Measurements from ENCODE around the gene AFDN.

The AFDN gene

DNA sequence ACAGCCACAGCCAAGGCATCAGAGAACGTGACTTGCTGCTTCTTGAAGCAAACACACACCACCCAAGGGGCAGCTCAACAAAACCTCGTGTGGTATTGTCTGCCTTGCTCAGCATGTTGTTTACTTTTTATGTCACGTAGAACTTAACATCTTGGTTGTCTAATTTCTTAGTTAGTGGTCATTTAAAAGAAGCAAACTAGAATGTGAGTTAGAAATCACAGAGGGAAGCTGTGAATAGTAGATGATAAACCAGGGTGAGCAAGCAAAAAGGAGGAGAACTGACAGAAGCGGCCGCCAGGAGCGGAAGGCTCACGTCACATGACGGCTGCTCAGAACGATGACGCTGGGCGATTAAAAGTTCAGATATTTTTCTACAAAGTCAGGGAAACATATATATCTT is 119.3 kb downstream of the AFDN start:
- Mint-ChIP-seq H3K36me3 (peaks cover 68% of the 10 kb centered on the region), H3K9me3 (no peaks in the 10 kb centered on the region), H3K4me3 (no peak overlapping the region), H3K27ac (no peak overlapping the region), H3K4me1 (no peaks in the 10 kb centered on the region)
- ATAC-seq, result no peak
- DNase-seq (ENCODE audit: low spot score in 2 of 2), result no peak

DNA sequence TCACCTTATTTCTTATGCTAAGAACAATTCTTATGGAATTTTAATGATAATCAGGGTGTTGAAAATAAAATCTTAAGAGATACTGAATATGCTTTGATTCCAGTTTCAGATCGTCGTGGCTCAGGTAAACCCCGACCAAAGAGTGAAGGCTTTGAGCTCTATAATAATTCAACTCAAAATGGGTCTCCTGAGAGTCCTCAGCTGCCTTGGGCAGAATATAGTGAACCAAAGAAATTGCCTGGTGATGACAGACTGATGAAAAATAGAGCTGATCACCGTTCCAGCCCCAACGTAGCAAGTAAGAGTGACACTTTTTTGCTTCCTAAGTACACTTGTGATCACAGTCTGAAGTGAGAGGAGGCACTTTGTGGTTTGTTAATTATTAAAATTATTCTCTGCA is 119.9 kb downstream of the AFDN start:
- H3K9me3 Mint-ChIP-seq, result no peaks in the 10 kb centered on the region
- H3K4me3 Mint-ChIP-seq, result no peak overlapping the region
- no peak for DNase-seq (ENCODE audit: low spot score in 2 of 2)
- no peaks in the 10 kb centered on the region for H3K4me1 Mint-ChIP-seq
- peaks cover 73% of the 10 kb centered on the region for H3K36me3 Mint-ChIP-seq
- H3K27ac Mint-ChIP-seq, result no peak overlapping the region
- no peak for ATAC-seq

GRCh38 chr6:167947716-167948115 is 121.0 kb downstream of the AFDN start:
- H3K4me1 Mint-ChIP-seq, result no peaks in the 10 kb centered on the region
- ATAC-seq, result no peak
- H3K9me3 Mint-ChIP-seq, result no peaks in the 10 kb centered on the region
- H3K27ac Mint-ChIP-seq, result no peak overlapping the region
- H3K4me3 Mint-ChIP-seq, result no peak overlapping the region
- no peak for DNase-seq (ENCODE audit: low spot score in 2 of 2)
- H3K36me3 Mint-ChIP-seq, result peaks cover 77% of the 10 kb centered on the region

GRCh38 chr6:167948716-167949115 is 122.0 kb downstream of the AFDN start:
- Mint-ChIP-seq H3K9me3 (no peaks in the 10 kb centered on the region), H3K4me3 (no peak overlapping the region), H3K27ac (no peak overlapping the region), H3K36me3 (peaks cover 71% of the 10 kb centered on the region), H3K4me1 (no peaks in the 10 kb centered on the region)
- ATAC-seq, result no peak
- no peak for DNase-seq (ENCODE audit: low spot score in 2 of 2)

GRCh38 chr6:167949121-167949684 is 122.5 kb downstream of the AFDN start:
- Mint-ChIP-seq H3K4me3 (no peak overlapping the region), H3K9me3 (no peaks in the 10 kb centered on the region), H3K27ac (no peak overlapping the region), H3K36me3 (peaks cover 67% of the 10 kb centered on the region), H3K4me1 (no peaks in the 10 kb centered on the region)
- no peak for DNase-seq (ENCODE audit: low spot score in 2 of 2)
- ATAC-seq, result no peak

DNA sequence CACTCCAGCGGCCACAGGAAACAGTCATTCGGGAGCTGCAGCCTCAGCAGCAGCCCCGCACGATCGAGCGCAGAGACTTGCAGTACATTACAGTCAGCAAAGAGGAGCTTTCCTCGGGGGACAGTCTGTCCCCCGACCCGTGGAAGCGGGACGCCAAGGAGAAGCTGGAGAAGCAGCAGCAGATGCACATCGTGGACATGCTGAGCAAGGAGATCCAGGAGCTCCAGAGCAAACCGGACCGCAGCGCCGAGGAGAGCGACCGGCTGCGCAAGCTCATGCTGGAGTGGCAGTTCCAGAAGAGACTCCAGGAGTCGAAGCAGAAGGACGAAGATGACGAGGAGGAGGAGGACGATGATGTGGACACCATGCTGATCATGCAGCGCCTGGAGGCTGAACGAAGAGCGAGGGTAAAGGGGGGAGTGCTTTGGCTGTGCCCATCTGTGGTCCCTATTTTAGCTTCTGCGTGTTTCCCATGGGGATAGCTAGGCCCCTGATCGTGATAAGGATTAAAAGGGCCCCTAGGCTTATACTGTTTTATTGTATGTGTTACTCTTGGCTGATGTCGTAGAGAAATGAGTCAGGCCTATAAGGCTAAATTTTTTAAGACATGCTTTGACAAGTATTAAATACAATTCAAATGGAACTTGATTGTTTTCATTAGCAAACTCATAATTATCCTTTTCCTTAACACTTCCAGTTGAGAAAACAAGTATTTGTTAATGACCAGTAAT is 125.2 kb downstream of the AFDN start:
- Mint-ChIP-seq H3K4me3 (no peak overlapping the region), H3K27ac (no peak overlapping the region), H3K36me3 (peaks cover 59% of the 10 kb centered on the region), H3K9me3 (no peaks in the 10 kb centered on the region), H3K4me1 (peaks cover 7% of the 10 kb centered on the region)
- no peak for DNase-seq (ENCODE audit: low spot score in 2 of 2)
- ATAC-seq, result no peak

- DNase-seq (ENCODE audit: low spot score in 2 of 2) (no peak), ATAC-seq (no peak)
- Mint-ChIP-seq H3K9me3 (no peaks in the 10 kb centered on the region), H3K36me3 (peaks cover 55% of the 10 kb centered on the region), H3K4me1 (peaks cover 9% of the 10 kb centered on the region), H3K27ac (no peak overlapping the region), H3K4me3 (no peak overlapping the region)
These were observed 125.8 kb downstream of the AFDN start for GRCh38 chr6:167952512-167952859.

GRCh38 chr6:167953551-167953950 is 126.8 kb downstream of the AFDN start:
- H3K27ac Mint-ChIP-seq, result no peak overlapping the region
- no peaks in the 10 kb centered on the region for H3K9me3 Mint-ChIP-seq
- H3K4me1 Mint-ChIP-seq, result peaks cover 9% of the 10 kb centered on the region
- DNase-seq (ENCODE audit: low spot score in 2 of 2) (no peak), ATAC-seq (no peak)
- no peak overlapping the region for H3K4me3 Mint-ChIP-seq
- H3K36me3 Mint-ChIP-seq, result peaks cover 44% of the 10 kb centered on the region

- no peak for DNase-seq (ENCODE audit: low spot score in 2 of 2)
- Mint-ChIP-seq H3K36me3 (peaks cover 38% of the 10 kb centered on the region), H3K4me3 (no peak overlapping the region), H3K4me1 (peaks cover 9% of the 10 kb centered on the region), H3K9me3 (no peaks in the 10 kb centered on the region), H3K27ac (no peak overlapping the region)
- ATAC-seq, result no peak
These were observed 127.4 kb downstream of the AFDN start for GRCh38 chr6:167954151-167954550.

DNA sequence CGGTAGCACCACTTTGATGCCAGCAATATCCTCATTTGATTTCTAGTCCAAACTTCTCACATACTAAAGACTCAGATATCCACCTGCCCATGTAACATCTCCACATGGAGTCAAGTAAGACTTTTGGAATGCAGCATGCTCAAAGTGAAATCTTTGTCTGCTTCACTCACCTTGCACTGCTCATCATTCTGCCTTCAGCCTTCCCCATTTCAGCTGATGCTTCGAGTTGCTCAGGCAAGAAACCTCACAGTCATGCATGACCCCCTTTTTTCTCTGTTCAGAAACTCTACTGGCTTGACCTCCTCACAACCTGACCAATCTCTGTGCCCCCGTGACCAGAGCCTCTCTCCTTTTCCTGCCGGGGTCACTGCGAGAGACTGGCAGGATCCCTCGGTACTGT is 129.8 kb downstream of the AFDN start:
- DNase-seq (ENCODE audit: low spot score in 2 of 2) (no peak), ATAC-seq (no peak)
- Mint-ChIP-seq H3K4me1 (peaks cover 9% of the 10 kb centered on the region), H3K4me3 (no peak overlapping the region), H3K9me3 (no peaks in the 10 kb centered on the region), H3K27ac (no peak overlapping the region), H3K36me3 (peaks cover 16% of the 10 kb centered on the region)

DNA sequence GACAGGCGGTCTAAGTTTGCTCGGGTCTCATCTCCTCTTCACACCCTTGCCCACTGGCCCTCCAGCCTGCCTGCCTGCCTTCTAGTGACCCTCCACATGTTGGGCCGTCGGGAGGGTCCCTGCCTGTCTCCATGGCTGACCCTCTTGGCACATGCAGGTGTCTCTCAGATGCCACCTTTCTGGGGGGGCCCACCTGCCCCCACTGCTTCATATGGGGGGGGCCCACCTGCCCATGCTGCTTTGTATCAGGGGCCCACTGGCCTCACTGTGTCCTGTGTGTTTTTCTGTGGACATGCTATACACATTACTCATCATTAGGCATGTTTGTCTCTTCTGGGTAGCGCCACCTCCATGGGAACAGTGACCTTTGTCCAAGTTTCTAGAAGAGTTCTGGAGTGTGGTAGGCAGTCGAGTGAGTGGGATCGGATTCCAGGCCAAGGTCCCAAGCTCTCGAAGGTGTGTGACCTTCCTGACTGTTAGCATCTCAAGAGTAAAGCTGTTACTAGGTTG is 130.3 kb downstream of the AFDN start:
- no peak for DNase-seq (ENCODE audit: low spot score in 2 of 2)

GRCh38 chr6:167957626-167958025 is 130.9 kb downstream of the AFDN start:
- H3K36me3 Mint-ChIP-seq, result peaks cover 12% of the 10 kb centered on the region
- peaks cover 9% of the 10 kb centered on the region for H3K4me1 Mint-ChIP-seq
- DNase-seq (ENCODE audit: low spot score in 2 of 2) (no peak), ATAC-seq (no peak)
- no peak overlapping the region for H3K4me3 Mint-ChIP-seq
- H3K27ac Mint-ChIP-seq, result no peak overlapping the region
- H3K9me3 Mint-ChIP-seq, result no peaks in the 10 kb centered on the region

More for the DNA sequence above, 130.3 kb downstream of the AFDN start:
- Mint-ChIP-seq H3K4me3 (no peak overlapping the region), H3K27ac (no peak overlapping the region), H3K36me3 (peaks cover 16% of the 10 kb centered on the region), H3K9me3 (no peaks in the 10 kb centered on the region), H3K4me1 (peaks cover 9% of the 10 kb centered on the region)
- no peak for ATAC-seq

DNA sequence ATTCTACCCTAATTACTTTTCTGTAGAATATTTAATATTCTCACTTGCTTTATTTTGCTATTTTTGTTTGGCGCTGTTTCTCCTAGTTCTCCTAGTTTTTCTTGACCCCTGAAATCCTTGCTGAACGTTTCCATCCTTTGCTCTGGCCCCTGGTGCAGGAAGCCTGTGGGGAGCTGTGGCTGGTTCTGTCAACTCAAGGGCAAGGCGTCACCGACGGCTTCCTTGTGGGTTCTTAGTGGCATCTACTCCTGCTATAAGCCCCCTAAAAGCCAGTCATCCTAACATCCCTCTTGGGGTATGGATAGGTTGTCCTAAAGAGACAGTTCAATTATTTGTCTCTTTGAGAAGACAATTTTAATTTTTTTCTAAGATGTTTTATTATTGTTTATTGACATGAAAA is 133.9 kb downstream of the AFDN start:
- Mint-ChIP-seq H3K4me3 (no peak overlapping the region), H3K36me3 (peaks cover 15% of the 10 kb centered on the region), H3K9me3 (no peaks in the 10 kb centered on the region), H3K27ac (no peak overlapping the region), H3K4me1 (peaks cover 9% of the 10 kb centered on the region)
- DNase-seq (ENCODE audit: low spot score in 2 of 2) (no peak), ATAC-seq (no peak)

- Mint-ChIP-seq H3K27ac (no peak overlapping the region), H3K36me3 (peaks cover 18% of the 10 kb centered on the region)
- DNase-seq (ENCODE audit: low spot score in 2 of 2), result no peak
These were observed 136.0 kb downstream of the AFDN start for GRCh38 chr6:167962711-167963110.

DNA sequence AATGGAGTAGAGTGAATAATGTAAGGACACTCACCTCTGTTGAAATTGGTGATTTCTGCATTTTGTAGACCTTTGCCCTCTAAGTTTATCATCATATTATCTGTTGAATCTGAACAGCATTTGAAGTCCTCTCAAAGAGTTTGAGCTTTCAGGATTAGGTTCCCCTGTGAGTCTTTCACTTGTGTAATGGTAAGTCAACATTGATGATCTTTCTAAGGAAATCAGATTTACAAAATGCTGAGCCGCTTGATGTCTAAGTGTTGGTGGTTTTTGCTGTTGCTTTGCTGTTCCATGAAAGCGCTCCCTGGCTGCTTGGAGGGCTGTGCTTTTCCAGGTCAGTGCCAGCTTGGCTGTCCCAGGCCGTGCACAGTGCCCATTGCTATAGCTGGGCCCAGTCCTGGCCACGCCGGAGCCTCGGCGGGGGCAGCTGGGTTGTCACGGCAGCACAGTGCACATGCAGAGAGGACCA is 136.9 kb downstream of the AFDN start:
- Mint-ChIP-seq H3K27ac (no peak overlapping the region), H3K9me3 (no peaks in the 10 kb centered on the region), H3K4me1 (no peaks in the 10 kb centered on the region), H3K4me3 (no peak overlapping the region), H3K36me3 (peaks cover 18% of the 10 kb centered on the region)
- DNase-seq (ENCODE audit: low spot score in 2 of 2) (no peak), ATAC-seq (no peak)

More at GRCh38 chr6:167962711-167963110, 136.0 kb downstream of the AFDN start:
- H3K9me3 Mint-ChIP-seq, result no peaks in the 10 kb centered on the region
- H3K4me1 Mint-ChIP-seq, result no peaks in the 10 kb centered on the region
- H3K4me3 Mint-ChIP-seq, result no peak overlapping the region
- no peak for ATAC-seq

Data from stimulated activated effector memory CD8-positive, alpha-beta T cell treated with anti-CD3 and anti-CD28 coated beads, Interleukin-12 subunit alpha, Interleukin-12 subunit beta, amount 100 ng/mL, for 72 hours (primary cell).